HG03159 (cell line): Measurements from ENCODE around the gene HOXC13.

ENCODE experiments used
- ATAC-seq: cut with Tn5 transposase; IDR thresholded peaks from one replicate; pipeline ENCODE4 v1.9.1; 2021; ENCODE audit warnings: mild to moderate bottlenecking, moderate library complexity; ENCODE audit not compliant: unreplicated experiment

The HOXC13 gene

GRCh38 chr12:53992377-53992889, 53.8 kb downstream of the HOXC13 start:
- ATAC-seq: no peak

GRCh38 chr12:53993162-53994008, 54.8 kb downstream of the HOXC13 start:
- no peak for ATAC-seq

GRCh38 chr12:53994009-53994263, 55.3 kb downstream of the HOXC13 start:
- no peak for ATAC-seq

- ATAC-seq: no peak
These were observed 55.8 kb downstream of the HOXC13 start for GRCh38 chr12:53994264-53995001.

- ATAC-seq: no peak
These were observed 56.4 kb downstream of the HOXC13 start for GRCh38 chr12:53995002-53995377.

- no peak for ATAC-seq
These were observed 57.0 kb downstream of the HOXC13 start for GRCh38 chr12:53995378-53996239.
